GM18858 (cell line): ENCODE measurements around the gene MPZL3.

Source experiments
- ATAC-seq: cut with Tn5 transposase; IDR thresholded peaks from one replicate; pipeline ENCODE4 v1.9.1; 2021; ENCODE audit not compliant: unreplicated experiment

MPZL3 gene, protein sequence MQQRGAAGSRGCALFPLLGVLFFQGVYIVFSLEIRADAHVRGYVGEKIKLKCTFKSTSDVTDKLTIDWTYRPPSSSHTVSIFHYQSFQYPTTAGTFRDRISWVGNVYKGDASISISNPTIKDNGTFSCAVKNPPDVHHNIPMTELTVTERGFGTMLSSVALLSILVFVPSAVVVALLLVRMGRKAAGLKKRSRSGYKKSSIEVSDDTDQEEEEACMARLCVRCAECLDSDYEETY

DNA sequence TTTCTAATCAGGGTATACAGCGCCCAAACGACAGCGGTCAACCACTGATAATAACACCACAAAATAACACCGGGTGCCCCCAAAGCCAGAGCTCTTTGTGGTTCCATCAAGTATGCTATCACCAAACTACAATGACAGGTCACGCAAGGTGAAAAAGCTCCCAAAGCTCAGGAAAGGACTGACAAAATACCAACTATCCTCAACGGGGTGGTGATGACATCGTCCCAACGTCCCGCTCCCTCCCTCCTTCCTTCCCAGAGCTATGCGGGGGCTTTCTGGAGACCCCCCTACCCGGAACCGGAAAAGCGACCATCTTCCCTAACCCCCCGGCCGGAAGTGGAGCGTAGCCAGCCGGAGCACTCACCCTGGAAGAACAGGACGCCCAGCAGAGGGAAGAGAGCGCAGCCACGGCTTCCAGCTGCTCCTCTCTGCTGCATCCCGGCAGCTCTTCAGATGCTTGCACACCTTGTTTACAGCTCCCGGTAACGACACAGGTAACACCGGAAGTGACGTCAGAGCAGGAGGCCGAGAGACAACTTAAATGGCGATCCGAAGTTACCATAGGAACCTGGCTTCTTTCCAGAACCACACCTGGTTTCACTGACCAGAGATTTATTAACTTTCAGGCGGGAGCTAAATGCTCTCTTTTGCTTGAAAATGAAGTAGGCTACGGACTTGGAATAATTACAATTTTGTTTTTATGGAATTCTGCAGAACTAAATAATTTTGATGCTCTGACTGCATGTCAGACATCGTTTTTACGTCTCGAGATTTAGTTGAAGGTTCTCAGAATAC, at the start of gene MPZL3:
Gene MPZL3, minus strand, starts transcription at position 508 of the 795 bp plus-strand sequence. Its CDS starts 71 bp downstream, at position 437.
- no peak for ATAC-seq

DNA sequence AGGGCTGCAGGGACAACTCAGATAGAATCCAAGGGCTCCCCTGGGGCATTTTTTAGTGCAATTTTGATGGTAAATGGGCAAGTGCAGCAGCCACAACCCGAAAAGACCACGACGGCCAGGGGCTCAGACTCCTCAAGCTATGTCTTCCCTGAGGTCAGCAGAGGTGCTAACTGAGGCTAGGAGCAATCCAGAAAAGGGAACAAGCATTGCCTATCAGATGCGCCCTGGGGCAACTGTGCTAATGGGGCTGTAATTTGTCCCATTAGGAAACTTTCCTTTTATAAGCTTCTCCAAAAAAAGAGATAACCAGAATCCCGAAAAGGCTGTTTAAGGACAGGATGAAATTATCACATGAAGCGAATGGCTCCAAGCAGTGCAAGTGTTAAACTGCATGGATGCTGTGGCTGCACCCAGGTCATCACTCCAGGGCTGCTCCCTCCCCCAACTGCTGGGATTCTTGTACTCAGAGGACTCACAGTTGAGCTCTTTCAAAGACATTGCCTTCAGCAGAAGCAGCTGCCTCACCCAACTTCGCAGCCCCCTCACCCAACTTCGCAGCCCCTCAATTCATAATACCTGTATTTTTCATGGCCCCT, 49.5 kb upstream of the MPZL3 start:
- ATAC-seq = no peak

DNA sequence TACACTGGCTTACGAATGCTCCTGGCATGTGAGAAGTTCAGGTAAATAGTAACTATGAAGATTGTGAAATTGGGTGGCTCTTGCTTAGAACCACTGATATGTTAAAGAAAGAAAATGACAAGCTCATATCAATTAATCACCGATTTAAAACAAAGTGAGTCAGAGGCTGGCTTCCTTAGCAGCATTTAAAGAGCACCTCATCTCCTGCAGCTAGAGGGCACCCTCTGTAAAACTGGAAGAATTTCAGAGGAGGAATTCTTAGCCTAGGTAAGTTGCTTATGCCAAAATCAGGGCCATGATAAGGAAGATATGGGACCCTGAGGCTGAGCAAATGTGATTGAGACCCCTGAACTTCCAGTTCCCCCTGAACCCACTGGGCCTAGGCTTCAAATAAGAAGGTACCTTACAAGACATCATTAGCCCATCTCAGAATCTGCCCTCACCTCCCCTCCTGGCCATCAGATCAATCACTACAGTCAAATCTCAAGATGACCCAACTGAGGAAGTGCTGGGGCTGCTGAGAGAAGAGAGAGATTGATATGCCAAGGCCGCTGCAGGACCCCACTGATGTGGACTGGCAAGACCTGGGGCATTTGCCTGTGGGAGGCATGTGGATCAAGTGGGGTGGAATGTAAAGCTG, 43.8 kb upstream of the MPZL3 start:
- no peak for ATAC-seq

DNA sequence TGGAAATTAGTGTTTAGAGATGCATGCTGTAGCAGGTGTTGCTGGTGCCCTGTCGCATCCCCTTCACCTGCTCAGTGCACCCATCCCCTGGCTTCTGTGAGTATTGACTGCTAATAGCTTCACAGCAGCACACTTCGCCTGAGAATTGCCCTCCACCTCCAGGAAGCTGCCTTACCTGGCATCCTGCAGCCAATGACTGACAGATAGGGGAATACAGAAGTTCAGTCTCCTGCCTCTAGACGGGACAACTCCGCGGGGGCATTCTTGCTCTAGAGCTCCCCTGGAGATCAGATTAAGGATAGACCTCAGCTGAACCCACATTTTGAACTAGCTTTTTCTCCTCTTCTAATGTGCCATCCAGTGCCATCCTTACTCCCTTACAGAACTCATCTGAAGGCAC, 43.0 kb upstream of the MPZL3 start:
- no peak for ATAC-seq

DNA sequence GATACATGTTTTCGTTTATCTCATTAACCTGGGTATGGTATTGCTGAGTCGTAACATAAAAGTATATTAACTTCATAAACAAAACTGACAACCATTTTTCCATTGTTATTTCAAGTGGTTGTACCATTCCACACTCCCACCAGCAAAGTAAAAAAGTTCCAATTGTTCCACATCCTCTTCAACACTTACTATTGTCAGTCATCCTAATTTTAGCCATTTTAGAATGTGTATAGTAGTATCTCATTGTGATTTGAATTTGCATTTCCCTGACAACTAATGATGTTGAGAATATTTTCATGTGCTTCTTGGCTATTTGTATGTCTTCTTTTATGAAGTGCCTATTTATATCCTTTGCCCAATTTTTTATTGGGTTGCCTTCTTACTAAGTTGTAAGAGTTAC, 41.9 kb upstream of the MPZL3 start:
- ATAC-seq = no peak

DNA sequence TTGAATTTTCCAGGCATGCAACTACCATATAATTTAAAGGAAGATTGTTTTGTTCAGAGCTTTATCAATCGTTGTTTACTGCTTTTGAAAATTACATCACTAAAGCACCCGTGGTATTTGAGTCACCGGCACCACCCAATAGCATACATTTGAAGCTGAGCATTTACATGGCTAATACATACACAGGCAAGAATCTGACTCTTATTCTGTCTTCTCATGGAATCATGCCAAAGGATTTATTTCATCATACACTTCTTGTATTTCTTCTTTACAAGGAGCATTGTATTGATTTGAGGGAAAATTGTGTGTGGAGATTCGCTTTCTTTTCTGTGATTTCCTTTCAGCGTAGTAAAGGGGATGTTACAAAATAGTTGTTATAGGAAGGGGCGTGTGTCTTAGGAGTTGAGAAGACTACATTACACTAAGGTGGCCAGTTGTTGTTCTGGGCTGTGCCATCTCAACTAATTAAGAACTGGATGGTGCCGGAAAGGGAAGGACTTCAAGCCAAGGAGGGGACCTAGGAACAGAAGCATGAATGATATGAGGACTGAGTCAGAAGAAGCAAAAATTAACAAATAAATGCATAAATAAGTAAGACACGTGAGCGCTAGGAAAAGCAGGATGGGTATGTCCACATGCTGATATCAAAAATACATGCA, 39.4 kb upstream of the MPZL3 start:
- ATAC-seq = no peak

DNA sequence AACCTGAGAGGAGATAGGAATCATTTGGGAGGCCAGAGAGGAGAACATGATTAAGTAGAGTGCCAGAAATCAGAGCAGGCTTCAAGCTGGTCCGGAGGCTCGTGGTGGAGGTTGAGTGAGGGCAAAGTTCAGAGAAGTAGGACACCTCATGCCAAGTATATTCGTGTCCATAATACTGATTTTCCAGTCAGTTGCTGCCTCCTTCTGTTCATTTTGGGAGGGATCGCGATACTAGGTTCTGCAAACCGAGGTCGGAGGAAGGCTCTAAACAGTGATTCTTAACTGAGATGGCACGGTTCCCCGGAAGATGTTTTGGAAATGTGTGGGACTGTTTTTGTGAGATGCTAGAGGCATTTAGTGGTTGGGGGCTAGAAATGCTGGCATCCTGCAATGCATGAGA, 38.8 kb upstream of the MPZL3 start:
- no peak for ATAC-seq

DNA sequence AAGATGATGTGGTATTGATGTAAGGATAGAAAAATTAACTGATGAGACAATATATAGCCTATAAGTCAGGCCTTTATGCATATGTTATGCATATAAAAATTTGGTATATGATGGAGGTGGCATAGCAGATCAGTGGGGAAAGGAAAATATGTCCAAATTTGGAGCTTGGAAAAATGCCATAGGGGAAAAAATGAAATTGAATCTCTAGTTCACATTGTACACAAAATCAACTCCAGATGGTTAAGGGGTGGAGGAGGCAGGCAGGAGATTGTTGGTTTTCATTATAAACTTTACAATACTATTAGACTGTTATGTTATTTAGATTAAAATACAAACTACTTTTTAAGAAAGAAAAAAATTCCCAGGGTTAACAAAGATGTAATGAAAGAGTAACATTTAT, 37.2 kb upstream of the MPZL3 start:
- ATAC-seq = no peak

DNA sequence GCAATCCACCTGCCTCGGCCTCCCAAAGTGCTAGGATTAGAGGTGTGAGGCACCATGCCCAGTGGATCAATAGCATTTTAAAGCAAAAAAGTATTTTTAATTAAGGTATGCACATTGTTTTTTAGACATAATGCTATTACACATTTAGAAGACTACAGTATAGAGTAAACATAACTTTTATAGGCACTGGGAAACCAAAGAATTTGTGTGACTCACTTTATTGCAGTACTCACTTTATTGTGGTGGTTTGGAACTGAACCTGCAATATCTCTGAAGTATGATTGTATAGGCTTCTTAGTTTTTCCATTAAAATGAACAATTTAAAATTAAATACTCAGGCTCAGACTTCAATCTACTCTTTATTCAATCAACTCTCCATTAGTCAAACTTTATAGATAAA, 34.8 kb upstream of the MPZL3 start:
- no peak for ATAC-seq

DNA sequence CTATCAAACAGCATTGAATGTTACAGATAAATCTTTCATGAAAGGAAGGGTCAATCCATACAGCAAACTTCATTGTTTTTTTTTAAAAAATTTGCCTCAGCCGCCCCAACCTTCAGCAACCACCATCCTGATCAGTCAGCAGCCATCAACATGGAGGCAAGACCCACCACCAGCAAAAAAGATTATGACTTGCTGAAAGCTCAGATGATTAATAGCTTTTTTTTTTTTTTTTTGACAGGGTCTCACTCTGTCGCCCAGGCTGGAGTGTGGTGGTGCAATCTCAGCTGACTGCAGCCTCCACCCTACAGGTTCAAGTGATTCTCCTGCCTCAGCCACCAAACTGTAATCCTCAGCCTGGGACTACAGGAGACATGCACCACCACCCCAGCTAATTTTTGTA, 34.4 kb upstream of the MPZL3 start:
- ATAC-seq = no peak

DNA sequence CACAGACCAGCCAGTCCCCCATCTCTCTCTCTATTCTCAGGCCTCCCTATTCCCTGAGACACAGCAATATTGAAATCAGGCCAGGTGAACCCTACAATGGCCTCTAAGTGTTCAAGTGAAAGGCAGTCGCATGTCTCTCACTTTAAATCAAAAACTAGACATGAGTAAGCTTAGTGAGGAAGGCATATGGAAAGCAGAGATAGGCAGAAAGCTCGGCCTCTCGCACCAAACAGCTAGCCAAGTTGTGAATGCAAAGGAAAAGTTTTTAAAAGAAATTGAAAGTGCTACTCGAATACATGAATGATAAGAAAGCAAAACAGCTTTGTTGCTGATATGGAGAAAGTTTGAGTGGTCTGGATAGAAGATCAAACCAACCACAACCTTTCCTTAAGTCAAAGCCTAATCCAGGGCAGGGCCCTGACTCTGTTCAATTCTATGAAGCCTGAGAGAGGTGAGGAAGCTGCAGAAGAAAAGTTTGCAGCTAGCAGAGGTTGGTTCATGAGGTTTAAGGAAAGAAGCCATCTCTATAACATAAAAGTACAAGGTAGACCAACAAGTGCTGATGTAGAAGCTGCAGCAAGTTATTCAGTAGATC, 31.7 kb upstream of the MPZL3 start:
- no peak for ATAC-seq

DNA sequence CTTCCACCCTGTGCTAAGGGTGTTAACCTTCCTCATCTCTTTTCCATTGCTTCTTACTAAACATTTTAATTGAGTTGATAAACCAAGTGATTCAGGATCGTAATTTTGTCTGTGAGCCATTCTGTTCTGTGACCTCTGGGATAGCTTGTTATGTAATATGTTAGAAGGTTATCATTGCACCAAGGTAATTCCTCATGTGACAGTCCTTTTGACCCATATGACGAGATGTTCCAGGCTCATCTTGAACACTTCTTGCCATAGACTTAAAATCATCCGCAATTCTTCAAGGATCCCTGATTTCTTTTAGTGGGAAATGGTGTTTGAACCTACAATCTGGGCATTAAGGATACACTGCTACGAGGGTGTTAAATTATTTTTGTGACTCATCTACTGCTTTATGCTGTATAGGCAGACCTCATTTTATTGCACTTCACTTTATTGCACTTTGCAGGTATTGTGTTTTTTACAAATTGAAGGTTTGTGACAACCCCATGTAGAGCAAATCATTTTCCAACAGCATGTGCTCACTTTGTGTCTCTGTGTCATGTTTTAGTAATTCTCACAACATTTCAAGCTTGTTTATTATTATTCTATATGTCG, 31.0 kb upstream of the MPZL3 start:
- no peak for ATAC-seq

DNA sequence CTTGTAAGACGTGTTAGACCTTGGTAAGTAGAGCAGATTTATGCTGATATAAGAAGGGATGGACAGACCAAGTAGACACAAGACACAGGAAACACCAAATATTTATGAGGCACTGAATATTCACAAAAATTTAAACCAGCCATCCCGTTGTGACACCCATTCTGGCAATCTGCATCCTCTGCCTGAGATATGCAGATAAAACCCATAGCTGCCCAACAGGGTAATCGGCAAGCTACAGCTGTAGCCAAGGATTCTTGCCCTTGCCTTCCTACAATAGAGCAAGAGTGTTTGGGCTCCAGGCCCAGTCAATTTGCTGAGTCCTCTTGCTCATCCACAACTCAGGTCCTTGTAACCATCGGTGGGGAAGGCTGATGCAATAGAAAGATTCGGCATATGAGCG, 30.4 kb upstream of the MPZL3 start:
- ATAC-seq = no peak

DNA sequence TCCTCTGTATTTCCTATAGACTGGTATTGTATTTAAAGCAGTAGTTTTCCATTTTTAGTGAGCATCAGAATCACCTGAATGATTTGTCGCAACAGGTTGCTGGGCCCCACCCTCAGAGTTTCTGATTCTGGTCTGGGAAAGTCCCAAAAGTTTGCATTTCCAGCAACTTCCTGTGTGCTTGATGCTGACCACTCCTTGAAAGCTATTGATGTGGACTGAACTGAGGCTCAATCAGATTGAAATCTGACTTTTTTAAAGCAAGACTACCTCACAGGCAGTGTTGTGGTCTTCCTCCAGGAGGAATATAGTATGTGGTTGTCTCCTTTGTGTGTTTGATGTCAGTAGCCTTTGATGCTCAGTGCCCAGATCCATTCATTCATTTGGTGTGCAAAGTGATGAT, 29.1 kb upstream of the MPZL3 start:
- no peak for ATAC-seq

DNA sequence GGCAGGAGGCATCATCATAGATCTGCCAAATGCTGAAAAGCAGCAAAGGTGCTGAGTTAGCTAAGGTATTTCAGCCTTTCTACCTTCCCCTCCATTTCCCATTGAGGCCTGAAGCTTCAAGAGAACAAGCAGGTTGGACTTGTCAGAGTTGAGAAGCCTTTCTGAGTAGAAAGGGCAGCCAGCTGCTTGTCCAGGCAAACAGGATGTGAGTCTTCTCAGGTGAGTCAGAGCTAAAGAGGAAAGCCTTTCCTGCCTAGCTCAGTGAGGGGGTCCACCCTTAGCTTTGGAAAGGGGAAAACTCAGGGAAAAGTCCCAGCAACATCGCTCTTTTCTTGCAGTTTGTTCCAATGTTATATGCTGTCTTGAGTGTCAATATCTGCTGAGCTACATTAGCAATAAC, 25.1 kb upstream of the MPZL3 start:
- ATAC-seq = no peak

DNA sequence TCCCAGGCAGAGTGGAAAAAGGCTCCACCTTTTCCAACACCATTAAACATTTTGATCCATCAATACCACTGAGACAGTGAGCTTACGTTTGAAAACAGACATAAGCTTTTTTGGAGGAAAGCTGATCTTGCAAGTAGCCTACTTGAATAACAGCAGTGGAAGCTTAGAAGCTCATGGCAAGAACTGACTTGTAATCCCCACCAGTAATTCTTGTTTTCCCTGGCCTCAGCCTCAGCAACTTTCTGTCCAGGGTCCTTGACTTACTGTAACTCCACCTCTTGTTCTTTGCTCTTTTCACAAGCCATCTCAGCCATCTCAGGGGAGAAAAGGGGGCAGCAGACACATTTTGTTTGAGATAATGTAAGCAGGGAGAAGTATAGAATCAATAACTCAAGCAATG, 24.3 kb upstream of the MPZL3 start:
- ATAC-seq = no peak

DNA sequence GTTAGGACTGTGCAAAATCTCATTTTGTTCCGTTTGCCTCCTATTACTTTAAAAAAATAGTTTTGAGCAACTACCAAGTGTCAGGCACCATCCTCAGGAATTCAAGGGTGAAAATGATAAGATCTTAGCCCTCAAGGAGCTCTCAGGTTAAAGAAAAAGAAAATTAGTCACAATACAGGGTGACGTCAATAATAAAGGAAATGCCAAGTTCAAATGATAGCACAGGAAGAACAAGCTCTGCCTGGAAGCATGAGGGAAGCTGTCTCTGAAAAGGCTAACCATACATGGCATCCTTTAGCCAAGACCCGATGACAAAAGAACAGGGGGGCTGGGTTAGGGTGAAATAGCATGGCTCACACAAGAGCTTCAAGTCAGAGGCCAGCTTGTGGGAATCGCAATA, 23.0 kb upstream of the MPZL3 start:
- no peak for ATAC-seq

DNA sequence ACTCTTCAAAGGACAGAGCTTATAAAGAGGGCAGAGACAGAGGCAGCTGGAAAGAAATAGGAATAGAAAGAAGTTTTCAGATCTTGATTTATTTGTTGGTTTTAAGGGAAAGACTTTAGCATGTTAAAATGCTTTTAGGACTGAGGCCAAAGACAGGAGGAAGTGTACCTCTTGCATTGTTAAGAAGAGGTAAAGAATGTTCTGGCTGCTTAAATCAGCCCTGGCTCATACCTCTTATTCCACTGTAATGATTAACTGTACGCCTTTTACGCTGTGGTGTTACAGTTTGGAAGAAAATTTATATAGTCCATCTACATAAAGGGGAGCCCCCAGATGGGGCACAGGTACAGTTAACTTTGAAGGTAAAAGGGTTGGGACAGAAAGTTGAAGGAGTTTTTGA, 22.0 kb upstream of the MPZL3 start:
- ATAC-seq = no peak

DNA sequence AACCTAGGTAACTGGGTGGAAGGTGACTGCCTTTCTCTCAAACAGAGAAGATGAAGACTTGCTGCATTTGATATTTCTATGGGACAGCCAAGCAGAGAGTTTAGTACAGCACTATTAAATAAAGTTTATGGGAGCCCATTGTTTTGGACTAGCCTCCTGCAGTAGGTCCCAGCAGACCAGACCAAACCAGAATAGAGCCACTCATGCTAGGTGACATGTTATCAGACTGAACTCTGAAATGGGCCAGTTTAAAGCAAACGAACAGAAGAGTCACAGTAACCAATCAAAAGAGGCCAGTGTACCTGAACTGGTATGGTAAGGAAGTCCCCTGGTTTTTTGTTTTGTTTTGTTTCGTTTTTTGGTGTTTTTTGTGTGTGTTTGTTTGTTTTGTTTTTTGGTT, 19.8 kb upstream of the MPZL3 start:
- no peak for ATAC-seq

DNA sequence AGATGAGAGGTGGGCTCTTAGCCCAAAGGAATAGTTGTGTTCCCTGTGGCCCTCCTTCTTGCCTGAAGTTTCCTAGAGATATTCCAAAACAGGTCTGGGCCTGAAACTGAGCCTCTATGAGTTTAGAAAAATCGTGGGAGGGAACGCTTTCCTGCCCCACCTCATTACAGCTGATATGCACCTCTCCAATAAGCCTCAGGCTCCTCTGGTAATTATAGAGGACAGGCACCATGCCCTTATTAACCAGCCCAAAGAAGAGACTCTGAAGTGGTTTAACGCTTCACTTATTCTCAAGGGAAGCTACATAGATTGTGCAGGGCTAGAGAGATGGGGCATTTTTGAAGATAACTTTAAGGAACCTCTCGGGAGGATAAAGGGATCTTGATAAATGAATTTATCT, 15.3 kb upstream of the MPZL3 start:
- no peak for ATAC-seq

DNA sequence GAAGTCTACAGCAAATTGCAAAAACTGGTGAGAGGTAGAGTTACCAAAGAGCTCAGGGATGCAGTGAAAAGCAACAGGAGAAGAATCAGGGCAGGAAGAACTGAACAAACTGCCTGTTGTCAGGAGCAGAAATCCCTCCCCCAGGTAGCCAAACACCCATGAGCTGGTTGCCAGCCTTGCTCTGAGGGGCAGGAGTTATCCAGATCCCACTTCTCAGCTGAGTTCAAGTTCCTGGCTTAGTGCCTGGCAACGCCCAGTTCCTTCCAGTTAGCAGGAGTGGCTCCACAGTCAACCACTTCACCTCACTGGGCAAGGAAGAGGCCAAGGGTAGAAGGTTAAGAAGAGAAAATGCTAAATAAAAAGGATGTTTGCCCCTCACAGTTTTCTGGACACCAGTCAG, 13.8 kb upstream of the MPZL3 start:
- no peak for ATAC-seq
